GM12892 (cell line): Measurements from ENCODE around the gene CR2.

Experiments
- POLR2A ChIP-seq: IDR thresholded peaks from 2 replicates; pipeline ENCODE4 v1.6.1; 2011; ENCODE audit warnings: low read depth, low read length, control low read depth
- POLR2AphosphoS5 ChIP-seq: IDR thresholded peaks from 2 replicates; pipeline ENCODE4 v1.6.1; 2011; ENCODE audit warnings: low read depth, low read length, control low read depth

GRCh38 chr1:207463021-207463420, 8.9 kb downstream of the CR2 start:
- no peak for TF ChIP-seq POLR2A
- no peak for TF ChIP-seq POLR2AphosphoS5
